H1 (cell line): ENCODE data around the gene CASQ1. TPM values are rescaled to one million over a fixed set of nuclear protein-coding genes. Genes with fewer than 3 reads are reported as not detected.

ENCODE experiments used
- CTCF ChIA-PET: fragments of 300-600 bp; sonication (Branson Sonifier 250); formaldehyde crosslinking; loops from one replicate; lab custom pipeline; 2021; ENCODE audit not compliant: partially characterized antibody; lab: Charles Lee
- POLR2A ChIA-PET: fragments of 300-600 bp; sonication (Branson Sonifier 250); formaldehyde crosslinking; loops from one replicate; lab custom pipeline; 2021; ENCODE audit warnings: inconsistent platforms; ENCODE audit not compliant: partially characterized antibody; lab: Charles Lee
- DNase-seq, 2 experiments: peaks; one replicate each; pipeline versions ENCODE4 v3.0.0 to v3.0.0-alpha.2; 2010 to 2022; ENCODE audit warnings: low spot score in 2 of 2, low read depth in 1 of 2, mixed read lengths in 1 of 2
- FAIRE-seq: peaks from 2 replicates; lab custom pipeline; 2011; peaks lifted over from hg19 to GRCh38; lab: Jason Lieb, UNC
- H2AFZ ChIP-seq: 2 replicates; pipeline ENCODE4 v1.8.1; 2012; ENCODE audit warnings: low read length, inconsistent platforms
- H2AK5ac ChIP-seq: 2 replicates; pipeline ENCODE4 v1.6.1; 2013; ENCODE audit warnings: low read depth, low read length
- H2BK120ac ChIP-seq: replicated peaks from 2 replicates; pipeline ENCODE3; 2013; ENCODE audit warnings: low read depth, low read length, inconsistent platforms
- H2BK12ac ChIP-seq: 2 replicates; pipeline ENCODE4 v1.6.1; 2013; ENCODE audit warnings: low read depth, low read length
- H2BK15ac ChIP-seq: 2 replicates; pipeline ENCODE4 v1.6.1; 2013; ENCODE audit warnings: low read length
- H2BK20ac ChIP-seq: 2 replicates; pipeline ENCODE4 v1.6.1; 2013; ENCODE audit warnings: low read length
- H2BK5ac ChIP-seq: 2 replicates; pipeline ENCODE4 v1.6.1; 2013; ENCODE audit warnings: low read depth, low read length
- H3K14ac ChIP-seq: 2 replicates; pipeline ENCODE4 v1.6.1; 2013; ENCODE audit warnings: inconsistent platforms; ENCODE audit not compliant: insufficient read length
- H3K18ac ChIP-seq: 2 replicates; pipeline ENCODE4 v1.6.1; 2013; ENCODE audit warnings: low read length; ENCODE audit errors: extremely low read depth
- H3K23ac ChIP-seq: 2 replicates; pipeline ENCODE4 v1.6.1; 2013; ENCODE audit warnings: inconsistent platforms; ENCODE audit not compliant: insufficient read length
- H3K23me2 ChIP-seq: 2 replicates; pipeline ENCODE4 v1.6.1; 2013; ENCODE audit warnings: low read depth, low read length
- H3K27ac ChIP-seq: 2 replicates; pipeline ENCODE4 v1.6.1; 2011; ENCODE audit warnings: low read depth, low read length, inconsistent platforms
- H3K27me3 ChIP-seq, 4 experiments: replicated peaks in 1 of 4; 1 replicate in 1 of 4; 2 replicates in 3 of 4; pipeline versions ENCODE4 v1.6.1 to v1.8.1; 2011 to 2013; ENCODE audit warnings: low read length in 3 of 4, mild to moderate bottlenecking in 3 of 4, inconsistent platforms in 2 of 4, mixed read lengths in 2 of 4, moderate library complexity in 1 of 4; ENCODE audit not compliant: control insufficient read depth in 3 of 4, insufficient read depth in 3 of 4; ENCODE audit errors: extremely low read depth in 1 of 4
- H3K36me3 ChIP-seq, 4 experiments: 2 replicates each; pipeline versions ENCODE4 v1.6.1 to v1.8.1; 2011 to 2013; ENCODE audit warnings: mild to moderate bottlenecking in 4 of 4, low read length in 3 of 4, moderate library complexity in 2 of 4, control low read depth in 1 of 4, inconsistent platforms in 1 of 4; ENCODE audit not compliant: insufficient read depth in 4 of 4, control insufficient read depth in 2 of 4
- H3K4ac ChIP-seq: replicated peaks from 2 replicates; pipeline ENCODE3; 2013; ENCODE audit warnings: low read length, low read depth, mixed read lengths, inconsistent platforms; ENCODE audit not compliant: insufficient read length
- H3K4me1 ChIP-seq, 4 experiments: replicated peaks in 1 of 4; 1 replicate in 1 of 4; 2 replicates in 3 of 4; pipeline versions ENCODE4 v1.6.1 to v1.8.1; 2011 to 2013; ENCODE audit warnings: low read length in 3 of 4, inconsistent platforms in 2 of 4, mixed read lengths in 1 of 4; ENCODE audit not compliant: insufficient read depth in 4 of 4, control insufficient read depth in 3 of 4
- H3K4me2 ChIP-seq, 2 experiments: 2 replicates each; pipeline versions ENCODE4 v1.6.1 to v1.8.1; 2011 to 2013; ENCODE audit warnings: low read depth in 2 of 2, low read length in 2 of 2, control low read depth in 1 of 2, inconsistent platforms in 1 of 2, mild to moderate bottlenecking in 1 of 2; ENCODE audit not compliant: insufficient read depth in 1 of 2
- H3K4me3 ChIP-seq, 4 experiments: fragments of 200-600, 300-600 bp in 1 of 4; sonication (generic), shearing (Covaris generic), sonication (Bioruptor Twin) in 1 of 4; 2 replicates each; pipeline versions ENCODE4 v1.5.1 to v1.8.1; 2011 to 2016; ENCODE audit warnings: low read length in 4 of 4, low read depth in 3 of 4, control low read depth in 2 of 4, inconsistent platforms in 2 of 4, mild to moderate bottlenecking in 2 of 4, mixed read lengths in 1 of 4, moderate library complexity in 1 of 4; ENCODE audit not compliant: insufficient read depth in 2 of 4; ENCODE audit errors: extremely low read depth in 1 of 4
- H3K56ac ChIP-seq: replicated peaks from 2 replicates; pipeline ENCODE3; 2013; ENCODE audit warnings: low read depth, mild to moderate bottlenecking, mixed read lengths, low read length, inconsistent platforms; ENCODE audit not compliant: insufficient read length
- H3K79me1 ChIP-seq: 2 replicates; pipeline ENCODE4 v1.6.1; 2013; ENCODE audit warnings: low read depth, low read length, control low read depth
- H3K79me2 ChIP-seq, 2 experiments: 2 replicates each; pipeline versions ENCODE4 v1.6.1 to v1.8.1; 2012 to 2013; ENCODE audit warnings: low read length in 2 of 2, mild to moderate bottlenecking in 2 of 2, inconsistent platforms in 1 of 2; ENCODE audit not compliant: insufficient read depth in 2 of 2, control insufficient read depth in 1 of 2
- H3K9ac ChIP-seq, 4 experiments: replicated peaks in 1 of 4; 1 replicate in 1 of 4; 2 replicates in 3 of 4; pipeline versions ENCODE4 v1.6.1 to v1.8.1; 2011 to 2013; ENCODE audit warnings: low read depth in 3 of 4, low read length in 3 of 4, control low read depth in 2 of 4, mild to moderate bottlenecking in 2 of 4, moderate library complexity in 2 of 4, inconsistent platforms in 1 of 4; ENCODE audit errors: extremely low read depth in 1 of 4
- H3K9me3 ChIP-seq, 2 experiments: 2 replicates each; pipeline versions ENCODE4 v1.6.1 to v1.8.1; 2012 to 2013; ENCODE audit warnings: mild to moderate bottlenecking in 2 of 2, moderate library complexity in 2 of 2, control low read depth in 1 of 2, inconsistent platforms in 1 of 2, low read depth in 1 of 2, low read length in 1 of 2, mixed read lengths in 1 of 2; ENCODE audit not compliant: insufficient read depth in 2 of 2
- H4K20me1 ChIP-seq, 2 experiments: replicated peaks in 1 of 2; 2 replicates each; pipeline versions ENCODE3 to v1.8.1; 2011 to 2013; ENCODE audit warnings: inconsistent platforms in 2 of 2, low read length in 2 of 2, mild to moderate bottlenecking in 1 of 2; ENCODE audit not compliant: insufficient read depth in 2 of 2, control insufficient read depth in 1 of 2
- H4K5ac ChIP-seq: 2 replicates; pipeline ENCODE4 v1.6.1; 2013; ENCODE audit warnings: low read length, low read depth, mixed read lengths, inconsistent platforms; ENCODE audit not compliant: insufficient read length
- H4K8ac ChIP-seq: 2 replicates; pipeline ENCODE4 v1.8.0; 2013; ENCODE audit warnings: mild to moderate bottlenecking, moderate library complexity, low read length, inconsistent platforms; ENCODE audit not compliant: insufficient read depth; ENCODE audit errors: extremely low read depth
- H4K91ac ChIP-seq: replicated peaks from 2 replicates; pipeline ENCODE3; 2013; ENCODE audit warnings: low read length, mixed read lengths, inconsistent platforms; ENCODE audit not compliant: insufficient read length
- CHD2 ChIP-seq: IDR thresholded peaks from 2 replicates; pipeline ENCODE4 v1.6.1; 2012; ENCODE audit warnings: low read length, improper control_type of control experiment
- CREB1 ChIP-seq: IDR thresholded peaks from 2 replicates; pipeline ENCODE4 v1.6.1; 2012; ENCODE audit warnings: inconsistent platforms
- NRF1 ChIP-seq: IDR thresholded peaks from 2 replicates; pipeline ENCODE4 v1.6.1; 2011; ENCODE audit warnings: mild to moderate bottlenecking, low read depth, low read length, improper control_type of control experiment
- PHF8 ChIP-seq: fragments of 200-600 bp; sonication (generic); conservative IDR thresholded peaks from 2 replicates; pipeline ENCODE4 v1.7.1; 2012; ENCODE audit warnings: low read depth, mild to moderate bottlenecking, inconsistent platforms, low read length, moderate library complexity
- RBBP5 ChIP-seq: IDR thresholded peaks from 2 replicates; pipeline ENCODE4 v1.7.1; 2012; ENCODE audit warnings: low read depth, mild to moderate bottlenecking, inconsistent platforms, low read length, moderate library complexity, borderline replicate concordance
- RNF2 ChIP-seq: fragments of 200-900, 300-1000 bp; sonication (generic); IDR thresholded peaks from 2 replicates; pipeline ENCODE4 v1.7.1; 2016; ENCODE audit warnings: borderline replicate concordance, low read depth, mild to moderate bottlenecking, antibody characterized with exemption, low read length; ENCODE audit not compliant: poor library complexity, severe bottlenecking; ENCODE audit errors: missing control alignments
- SIX5 ChIP-seq: IDR thresholded peaks from 2 replicates; pipeline ENCODE4 v1.6.1; 2011; ENCODE audit warnings: mild to moderate bottlenecking, low read depth, low read length
- SP2 ChIP-seq: IDR thresholded peaks from 2 replicates; pipeline ENCODE4 v1.6.1; 2012; ENCODE audit warnings: mild to moderate bottlenecking, low read length, inconsistent platforms
- WGBS, 2 experiments: shearing (Covaris generic) in 1 of 2; methylation state at CpG; one replicate each; pipeline versions ENCODE4 v1.1.6 to v1.1.7; 2013 to 2015; ENCODE audit warnings: low lambda C conversion rate in 2 of 2, mixed read lengths in 2 of 2, inconsistent platforms in 1 of 2, low coverage in 1 of 2, missing lambda C conversion rate in 1 of 2; ENCODE audit not compliant: insufficient replicate concordance in 2 of 2, insufficient coverage in 1 of 2, insufficient read length in 1 of 2; ENCODE audit errors: extremely low coverage in 1 of 2, missing lambda C conversion rate in 1 of 2; 5-methylcytosine and 5-hydroxymethylcytosine counted together
- polyA plus RNA-seq, 7 experiments: library from polyadenylated mRNA; depleted of rRNA in 3 of 7; stranded (reverse) in 5 of 7; unstranded in 2 of 7; fragments of >200 nt in 5 of 7; fragments of 200-250 nt in 2 of 7; gene quantifications; 1 replicate in 5 of 7; 2 replicates in 1 of 7; 4 replicates in 1 of 7; pipeline versions ENCODE4 v1.2.1 to v1.2.3, GENCODE V29; 2011 to 2013; ENCODE audit warnings: missing spikeins in 2 of 7, mixed read lengths in 2 of 7
- total RNA-seq: library from RNA; stranded (reverse); fragmentation: NEBNext Ultra II Directional; extraction: Animal tissue kit (Norgen Biotek cat#: 25700); gene quantifications from 2 replicates; pipeline ENCODE4 v1.2.1, GENCODE V29; 2021

CASQ1 gene
- total and polyA plus RNA-seq, 2 of the 8 experiments (the other 6 are each of a cell fraction or from before 2014, with no cell fraction given) = 0.80 to 1.3 TPM

DNA sequence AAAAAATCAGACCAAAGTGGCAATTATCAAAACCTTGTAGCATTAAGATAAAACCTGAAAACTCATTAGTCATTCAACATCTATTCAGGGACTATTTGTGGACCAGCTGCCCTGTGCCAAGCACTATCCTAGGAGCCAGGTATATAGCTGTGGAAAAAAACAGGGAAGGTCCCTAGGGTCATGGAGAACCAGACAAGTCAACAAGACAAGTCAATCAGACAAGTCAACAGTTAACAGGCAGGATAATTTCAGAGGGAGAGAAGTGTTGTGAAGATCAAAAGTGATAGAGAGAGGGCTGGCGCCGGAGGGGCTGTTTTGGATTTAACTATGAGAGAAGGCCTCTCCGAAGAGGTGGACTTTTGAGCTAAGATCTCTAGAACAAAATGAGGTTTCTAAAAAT, 42.3 kb upstream of the CASQ1 start:
- Histone ChIP-seq H2AK5ac (no peak overlapping the region), H4K20me1 (no peaks in the 10 kb centered on the region), H3K36me3 (no peaks in the 10 kb centered on the region), H3K4me3 (no peak overlapping the region; a peak in 1 of 8 replicates), H2BK5ac (no peak overlapping the region), H3K79me2 (no peaks in the 10 kb centered on the region), H4K91ac (no peak overlapping the region), H3K23ac (no peak overlapping the region), H3K9me3 (no peaks in the 10 kb centered on the region), H3K4ac (no peak overlapping the region), H3K56ac (no peak overlapping the region), H3K4me2 (no peak overlapping the region), H3K4me1 (0 out of 7 replicates have a peak, but pooled peaks cover 0 to 2% (median 0%) of the 10 kb centered on the region in 4 experiments), H3K79me1 (no peaks in the 10 kb centered on the region), H2BK120ac (no peak overlapping the region), H2BK20ac (no peak overlapping the region), H3K14ac (no peak overlapping the region), H3K27ac (no peak overlapping the region), H3K18ac (no peak overlapping the region), H2AFZ (no peak overlapping the region), H3K23me2 (no peaks in the 10 kb centered on the region; the same call in 1 of the 2 replicates), H4K8ac (no peak overlapping the region), H2BK15ac (no peak overlapping the region), H4K5ac (no peak overlapping the region), H2BK12ac (no peak overlapping the region), H3K27me3 (no peaks in the 10 kb centered on the region; a peak in 1 of 7 replicates), H3K9ac (no peak overlapping the region)
- CTCF ChIA-PET = interaction anchor here (0.6 to 7.5 kb wide), 11 partner anchors 11 to 348 kb away, joined by 3 to 49 read pairs (median 5); partner anchors contain the start of gene CASQ1
- POLR2A ChIA-PET = interaction anchor here (0.6 to 1.5 kb wide), 4 partner anchors 9 to 36 kb away, joined by 3 to 4 read pairs (median 3); partner anchors contain the start of gene ATP1A2
- WGBS, 2 experiments = 76% methylated on average over 3 of the region's 3 CpGs; no CpG with 5 or more reads in 1 of the 2 experiments
- TF ChIP-seq SP2 = no peak
- no peak for TF ChIP-seq PHF8
- TF ChIP-seq CREB1 = no peak
- TF ChIP-seq NRF1 = no peak
- no peak for TF ChIP-seq RBBP5
- no peak for TF ChIP-seq RNF2
- TF ChIP-seq CHD2 = no peak
- TF ChIP-seq SIX5 = no peak
- DNase-seq = no peak
- no peak for FAIRE-seq
